Omental fat pad (tissue), 4 donors: ENCODE data around the gene STK35. TPM values are rescaled to one million over a fixed set of nuclear protein-coding genes. Genes with fewer than 3 reads are reported as not detected.
A peak's percentile ranks its signal among the peaks of the same experiment; 100 is the strongest.

ENCODE experiments used
- ATAC-seq: fragments of 150-250 bp; one replicate; pipeline ENCODE4 v1.9.1; 2016; ENCODE audit warnings: mild to moderate bottlenecking, moderate library complexity; ENCODE audit not compliant: low FRiP score
- DNase-seq: peaks from one replicate; pipeline ENCODE4 v3.0.0-alpha.2; 2019; ENCODE audit warnings: low spot score
- total RNA-seq, 4 donors: library from RNA; depleted of rRNA; stranded (reverse); fragments of >200 nt; gene quantifications; one replicate each; pipeline ENCODE4 v1.1.0, GENCODE V29; 2016
- TF ChIP-seq, protein P1 (sequence below), 3 donors: fragments of 450-650 bp; IDR thresholded peaks; one replicate each; pipeline ENCODE4 v1.5.1; 2016 to 2017; ENCODE audit warnings: antibody characterized with exemption in 3 of 3, mild to moderate bottlenecking in 3 of 3, moderate library complexity in 2 of 3

STK35 gene
- total RNA-seq, 4 donors from 2014 or later: 21.6 to 30.0 (median 24.7) TPM

DNA sequence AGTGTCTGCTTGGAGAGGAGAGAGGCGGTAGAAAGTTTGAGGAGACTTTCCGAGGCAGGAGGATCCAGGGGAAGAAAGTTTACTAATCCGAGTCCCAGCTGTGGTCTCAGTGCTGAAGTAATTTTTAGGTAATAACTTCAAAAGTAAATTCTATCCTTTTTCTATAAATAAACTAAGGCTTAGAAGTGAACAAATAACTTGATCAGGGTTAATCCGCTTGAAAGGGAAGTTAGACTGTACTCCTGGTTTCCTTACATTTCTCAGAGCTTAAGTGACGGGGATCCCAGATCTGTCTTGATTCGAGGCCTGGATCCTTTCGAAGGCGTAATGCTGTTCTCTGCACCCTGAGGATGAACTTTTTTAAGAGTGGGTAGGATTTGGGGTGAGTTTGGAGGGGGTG is 2.6 kb downstream of the STK35 start:
- TF ChIP-seq, protein P1, sequence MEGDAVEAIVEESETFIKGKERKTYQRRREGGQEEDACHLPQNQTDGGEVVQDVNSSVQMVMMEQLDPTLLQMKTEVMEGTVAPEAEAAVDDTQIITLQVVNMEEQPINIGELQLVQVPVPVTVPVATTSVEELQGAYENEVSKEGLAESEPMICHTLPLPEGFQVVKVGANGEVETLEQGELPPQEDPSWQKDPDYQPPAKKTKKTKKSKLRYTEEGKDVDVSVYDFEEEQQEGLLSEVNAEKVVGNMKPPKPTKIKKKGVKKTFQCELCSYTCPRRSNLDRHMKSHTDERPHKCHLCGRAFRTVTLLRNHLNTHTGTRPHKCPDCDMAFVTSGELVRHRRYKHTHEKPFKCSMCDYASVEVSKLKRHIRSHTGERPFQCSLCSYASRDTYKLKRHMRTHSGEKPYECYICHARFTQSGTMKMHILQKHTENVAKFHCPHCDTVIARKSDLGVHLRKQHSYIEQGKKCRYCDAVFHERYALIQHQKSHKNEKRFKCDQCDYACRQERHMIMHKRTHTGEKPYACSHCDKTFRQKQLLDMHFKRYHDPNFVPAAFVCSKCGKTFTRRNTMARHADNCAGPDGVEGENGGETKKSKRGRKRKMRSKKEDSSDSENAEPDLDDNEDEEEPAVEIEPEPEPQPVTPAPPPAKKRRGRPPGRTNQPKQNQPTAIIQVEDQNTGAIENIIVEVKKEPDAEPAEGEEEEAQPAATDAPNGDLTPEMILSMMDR (IDR thresholded peaks at IDR 0.05): no peak
- no peak for DNase-seq
- no peak for ATAC-seq

DNA sequence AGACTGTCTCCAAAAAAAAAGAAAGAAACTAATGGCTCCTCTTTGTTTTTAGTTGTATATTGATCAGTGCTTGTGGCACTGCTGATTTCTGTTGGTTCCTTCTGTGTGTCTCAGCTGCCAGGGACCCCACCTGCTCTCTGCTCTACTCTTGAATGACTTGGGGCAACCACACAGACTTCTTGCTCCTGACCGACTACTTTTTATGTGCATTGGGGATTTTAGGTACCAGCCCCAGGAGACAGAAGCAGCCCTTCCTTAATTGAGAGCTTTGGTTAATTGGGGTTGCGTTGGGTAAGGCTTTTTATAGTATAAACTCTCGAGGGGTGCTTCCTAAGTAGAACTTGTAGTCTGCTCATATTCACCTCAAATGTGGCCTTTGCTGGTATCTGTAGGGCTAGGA is 6.9 kb downstream of the STK35 start:
- DNase-seq: no peak
- ATAC-seq: no peak
- TF ChIP-seq, protein P1 (IDR thresholded peaks at IDR 0.05): no peak

DNA sequence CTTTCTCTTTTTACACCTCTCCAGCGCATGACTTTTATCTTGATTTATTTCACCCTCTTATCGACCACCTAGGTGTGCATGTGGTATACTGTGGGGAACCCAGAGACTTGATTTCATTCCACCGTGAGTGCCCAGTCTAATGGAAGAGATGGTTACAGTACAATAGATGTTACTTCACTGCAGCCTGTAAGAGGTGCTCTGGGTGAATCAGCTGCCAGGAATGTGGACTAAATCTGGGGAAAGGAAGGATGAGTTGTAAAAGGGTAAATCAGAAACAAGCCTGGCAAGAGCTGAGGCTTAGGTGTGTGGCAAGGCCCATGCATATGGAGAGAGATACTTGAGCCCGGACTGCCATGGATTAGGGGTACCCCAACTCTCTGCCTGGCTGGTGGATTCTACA is 7.4 kb downstream of the STK35 start:
- ATAC-seq: peak; percentile 93
- DNase-seq: no peak

GRCh38 chr20:2109425-2110210 is 8.0 kb downstream of the STK35 start:
- TF ChIP-seq, protein P1 (IDR thresholded peaks at IDR 0.05): no peak
- peak; percentile 36 for DNase-seq
- peak; percentile 7 for ATAC-seq

More for the DNA sequence above, 7.4 kb downstream of the STK35 start:
- TF ChIP-seq, protein P1 (IDR thresholded peaks at IDR 0.05): no peak

DNA sequence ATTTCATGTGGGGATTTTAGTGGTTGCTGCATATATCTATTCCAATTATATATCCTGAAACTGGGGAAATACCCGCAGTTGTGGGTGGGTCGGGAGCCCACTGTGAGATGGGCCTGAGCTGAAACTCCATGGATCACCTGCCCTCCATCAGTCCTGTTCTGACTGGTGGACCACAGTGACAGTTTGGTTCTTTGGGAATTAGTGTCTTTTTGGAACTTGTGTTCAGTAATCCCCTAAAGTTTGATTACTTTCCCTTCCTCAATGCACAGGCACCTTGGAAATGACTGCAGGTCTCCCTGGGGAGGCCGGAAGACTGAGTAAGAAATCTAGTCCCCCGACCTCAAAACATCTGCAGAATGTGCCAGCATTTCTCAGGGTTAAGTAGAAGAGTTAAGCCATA is 11.3 kb downstream of the STK35 start:
- TF ChIP-seq, protein P1 (IDR thresholded peaks at IDR 0.05): no peak
- DNase-seq (no peak), ATAC-seq (no peak)

DNA sequence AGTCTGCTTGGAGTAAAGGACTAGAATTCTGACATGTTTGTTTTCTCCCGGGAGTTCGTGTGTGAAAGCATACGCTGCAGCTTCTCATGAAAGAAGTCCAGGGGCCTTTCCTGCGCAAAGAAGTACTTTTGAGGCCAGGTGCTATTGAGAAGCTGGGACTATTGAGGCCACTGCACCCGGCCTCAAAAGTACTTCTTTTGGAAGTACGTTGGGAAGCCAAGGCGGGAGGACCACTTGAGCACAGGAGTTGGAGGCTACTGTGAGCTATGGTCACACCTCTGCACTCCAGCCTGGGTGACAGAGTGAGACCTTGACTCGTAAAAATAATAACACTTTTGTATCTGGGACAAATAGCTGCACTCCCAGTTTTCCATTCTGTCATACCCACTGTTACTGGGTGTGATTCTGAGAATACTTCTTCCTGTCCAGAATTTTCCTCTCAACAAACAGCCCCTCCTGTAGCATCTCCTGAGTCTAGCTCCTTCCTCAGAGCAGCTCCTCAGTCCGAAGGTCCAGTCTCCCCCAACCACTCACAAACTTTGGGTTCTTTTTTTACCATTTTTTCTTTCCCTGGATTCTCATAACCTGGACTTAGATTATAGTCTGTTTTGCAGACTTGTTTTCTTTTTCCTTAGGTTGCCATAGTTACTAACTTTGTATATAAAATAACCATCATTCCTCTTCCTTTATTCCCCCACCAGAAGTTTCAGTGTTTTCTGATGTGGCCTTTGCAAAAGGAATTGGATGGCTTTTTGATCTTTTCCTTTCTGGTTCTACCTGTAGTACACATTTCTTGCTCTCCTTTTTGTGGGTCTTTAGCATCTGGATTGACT is 12.7 kb downstream of the STK35 start:
- DNase-seq (no peak), ATAC-seq (no peak)
- TF ChIP-seq, protein P1 (IDR thresholded peaks at IDR 0.05): no peak
